Thyroid gland (tissue), 4 donors: ENCODE results near the gene ABHD5.

ENCODE experiments used
- CTCF ChIP-seq, 6 experiments: fragments of 200-600 bp in 3 of 6; fragments of 450-650 bp in 3 of 6; sonication (generic) in 3 of 6; IDR thresholded peaks; one replicate each; pipeline ENCODE4 v1.5.1; 2016 to 2019; ENCODE audit warnings: antibody characterized with exemption in 6 of 6, mild to moderate bottlenecking in 2 of 6, inconsistent platforms in 1 of 6, moderate library complexity in 1 of 6
- POLR2A ChIP-seq, 2 donors: fragments of 450-650 bp; IDR thresholded peaks; one replicate each; pipeline ENCODE4 v1.6.1; 2017; ENCODE audit warnings: antibody characterized with exemption in 2 of 2, mild to moderate bottlenecking in 2 of 2, moderate library complexity in 1 of 2

GRCh38 chr3:43764056-43764455 is 73.3 kb downstream of the ABHD5 start:
- TF ChIP-seq CTCF (IDR thresholded peaks at IDR 0.05) (no peak), POLR2A (IDR thresholded peaks at IDR 0.05) (no peak)
